ENCODE data around the gene ASTN2.

DNA sequence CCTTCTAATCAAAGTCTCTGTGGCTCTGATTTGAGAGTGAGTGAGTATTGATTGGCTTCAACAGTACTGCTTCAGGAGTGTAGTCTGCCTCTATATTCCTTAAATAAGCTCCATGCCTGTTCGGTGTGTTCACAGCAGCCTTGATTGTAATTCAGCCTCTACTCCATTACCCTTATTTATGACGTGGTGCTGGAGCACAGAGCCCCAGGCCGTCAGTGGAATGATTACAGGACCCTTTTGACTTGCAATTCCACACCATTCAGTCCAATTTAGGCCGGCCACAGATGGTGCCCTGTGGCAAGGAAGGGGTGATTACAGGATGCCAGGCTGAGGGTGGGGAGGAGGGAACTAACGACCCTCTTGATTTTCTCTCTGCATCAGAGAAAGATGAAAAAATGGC lies 110.3 kb downstream of the ASTN2 start:
- TF ChIP-seq POLR2A (IDR thresholded peaks at IDR 0.05; ENCODE audit: low read length) (no peak), GATA1 (IDR thresholded peaks at IDR 0.05; ENCODE audit: low read depth, low read length) (no peak)

All from erythroblast (primary cell).